ENCODE results near the gene CREB3. TPM values are rescaled to one million over a fixed set of nuclear protein-coding genes. Genes with fewer than 3 reads are reported as not detected.
A peak's percentile ranks its signal among the peaks of the same experiment; 100 is the strongest.

CREB3 gene
- total and polyA plus RNA-seq, 9 of the 15 experiments (the other 6 are each of a cell fraction or from before 2014, with no cell fraction given): 5.7 to 18.3 (median 14.9) TPM

DNA sequence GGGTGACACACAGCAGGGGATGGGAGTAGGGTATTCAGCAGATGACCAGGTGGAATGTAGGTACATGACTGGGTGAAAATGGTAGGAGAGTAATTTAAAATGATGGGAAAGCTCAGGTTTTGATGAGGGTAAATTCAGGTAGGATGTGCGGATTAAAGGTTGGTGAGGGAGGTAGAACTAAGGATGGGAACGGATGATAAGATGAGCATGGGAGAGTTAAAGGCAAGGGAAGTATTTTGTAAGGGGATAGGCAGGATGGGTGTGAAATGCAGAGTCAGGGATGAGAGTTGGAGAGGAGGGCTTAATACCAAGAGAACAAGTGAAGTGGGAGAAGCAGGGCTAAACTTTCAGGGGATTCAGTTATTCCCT is 2.0 kb upstream of the CREB3 start:
- no peak for DNase-seq (ENCODE audit: extremely low read depth in 1 of 4, low spot score in 3 of 4)
- peaks cover 11% of the 10 kb centered on the region; the same call in 1 of the 2 replicates for H4K20me1 ChIP-seq (replicated peaks; ENCODE audit: control insufficient read depth, insufficient read depth, low read length)
- FAIRE-seq: no peak
- CTCF ChIA-PET (ENCODE audit: low intra/inter-chr PET ratio): no interaction called here
- intact Hi-C loops (cut with micrococcal nuclease): loop anchor here (10.0 kb wide), 1 partner anchor 84 kb away; the partner anchor contains the start of genes HINT2 and SPAG8
- no peak overlapping the region for H2AFZ ChIP-seq (ENCODE audit: low read depth, low read length)
- peaks cover 82% of the 10 kb centered on the region for H3K79me2 ChIP-seq (ENCODE audit: control insufficient read depth, insufficient read depth, low read length)
- H3K9me1 ChIP-seq (ENCODE audit: control insufficient read depth, insufficient read depth, low read length): peaks cover 5% of the 10 kb centered on the region
- no peaks in the 10 kb centered on the region for H3K9me3 ChIP-seq (replicated peaks; ENCODE audit: control insufficient read depth, insufficient read depth, low read depth, low read length)
- H3K4me1 ChIP-seq (replicated peaks in 1 of 2; ENCODE audit: control insufficient read depth in 2 of 2, insufficient read depth in 2 of 2, low read length in 2 of 2): peaks cover 40 to 43% of the 10 kb centered on the region in 2 experiments
- H3K27me3 ChIP-seq (ENCODE audit: control insufficient read depth in 2 of 2, insufficient read depth in 2 of 2, low read length in 2 of 2): no peaks in the 10 kb centered on the region
- in situ Hi-C loops (cut with MboI): no loop called here
- H3K27ac ChIP-seq (ENCODE audit: extremely low read depth, low read depth, low read length): peak overlapping the region; percentile 97
- peaks cover 47% of the 10 kb centered on the region; the same call in 2 of the 3 replicates for H3K36me3 ChIP-seq (ENCODE audit: control insufficient read depth, insufficient read depth, low read length)
- peak overlapping the region; percentile 54 to 85; a peak in 3 of 4 replicates for H3K9ac ChIP-seq (ENCODE audit: insufficient read depth in 1 of 2, low read depth in 2 of 2, low read length in 2 of 2)
- ATAC-seq: no peak
- WGBS (ENCODE audit: insufficient coverage, low coverage, missing lambda C conversion rate): 10% methylated on average over 2 of the region's 2 CpGs
- peak overlapping the region; percentile 94 for H3K4me2 ChIP-seq (ENCODE audit: insufficient read depth, low read length)
- POLR2A ChIA-PET: interaction anchor here (0.7 to 2.8 kb wide), 5 partner anchors 13 to 464 kb away, joined by 3 to 13 read pairs (median 3); partner anchors contain the start of genes CCDC107 and RMRP
- BruUV-seq (replicated peaks): no TSS peak
- H3K4me3 ChIP-seq: peak overlapping the region; percentile 85
- TF ChIP-seq KDM5B (IDR thresholded peaks at IDR 0.05; ENCODE audit: insufficient replicate concordance, low read depth, low read length): peak; percentile 9
- TF ChIP-seq, protein P1, sequence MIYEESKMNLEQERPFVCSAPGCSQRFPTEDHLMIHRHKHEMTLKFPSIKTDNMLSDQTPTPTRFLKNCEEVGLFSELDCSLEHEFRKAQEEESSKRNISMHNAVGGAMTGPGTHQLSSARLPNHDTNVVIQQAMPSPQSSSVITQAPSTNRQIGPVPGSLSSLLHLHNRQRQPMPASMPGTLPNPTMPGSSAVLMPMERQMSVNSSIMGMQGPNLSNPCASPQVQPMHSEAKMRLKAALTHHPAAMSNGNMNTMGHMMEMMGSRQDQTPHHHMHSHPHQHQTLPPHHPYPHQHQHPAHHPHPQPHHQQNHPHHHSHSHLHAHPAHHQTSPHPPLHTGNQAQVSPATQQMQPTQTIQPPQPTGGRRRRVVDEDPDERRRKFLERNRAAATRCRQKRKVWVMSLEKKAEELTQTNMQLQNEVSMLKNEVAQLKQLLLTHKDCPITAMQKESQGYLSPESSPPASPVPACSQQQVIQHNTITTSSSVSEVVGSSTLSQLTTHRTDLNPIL (CRISPR knock-in tag; IDR thresholded peaks at IDR 0.05): no peak
- TF ChIP-seq, protein P2, sequence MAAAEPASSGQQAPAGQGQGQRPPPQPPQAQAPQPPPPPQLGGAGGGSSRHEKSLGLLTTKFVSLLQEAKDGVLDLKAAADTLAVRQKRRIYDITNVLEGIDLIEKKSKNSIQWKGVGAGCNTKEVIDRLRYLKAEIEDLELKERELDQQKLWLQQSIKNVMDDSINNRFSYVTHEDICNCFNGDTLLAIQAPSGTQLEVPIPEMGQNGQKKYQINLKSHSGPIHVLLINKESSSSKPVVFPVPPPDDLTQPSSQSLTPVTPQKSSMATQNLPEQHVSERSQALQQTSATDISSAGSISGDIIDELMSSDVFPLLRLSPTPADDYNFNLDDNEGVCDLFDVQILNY (CRISPR knock-in tag; IDR thresholded peaks at IDR 0.05): no peak
- no peak for TF ChIP-seq EGR1 (conservative IDR thresholded peaks at IDR 0.05)
- peak; percentile 41 for TF ChIP-seq BRD9 (IDR thresholded peaks at IDR 0.05; ENCODE audit: low read depth, partially characterized antibody)
- peak; percentile 56 for TF ChIP-seq POLR2A (conservative IDR thresholded peaks at IDR 0.05)
- TF ChIP-seq, protein P3, sequence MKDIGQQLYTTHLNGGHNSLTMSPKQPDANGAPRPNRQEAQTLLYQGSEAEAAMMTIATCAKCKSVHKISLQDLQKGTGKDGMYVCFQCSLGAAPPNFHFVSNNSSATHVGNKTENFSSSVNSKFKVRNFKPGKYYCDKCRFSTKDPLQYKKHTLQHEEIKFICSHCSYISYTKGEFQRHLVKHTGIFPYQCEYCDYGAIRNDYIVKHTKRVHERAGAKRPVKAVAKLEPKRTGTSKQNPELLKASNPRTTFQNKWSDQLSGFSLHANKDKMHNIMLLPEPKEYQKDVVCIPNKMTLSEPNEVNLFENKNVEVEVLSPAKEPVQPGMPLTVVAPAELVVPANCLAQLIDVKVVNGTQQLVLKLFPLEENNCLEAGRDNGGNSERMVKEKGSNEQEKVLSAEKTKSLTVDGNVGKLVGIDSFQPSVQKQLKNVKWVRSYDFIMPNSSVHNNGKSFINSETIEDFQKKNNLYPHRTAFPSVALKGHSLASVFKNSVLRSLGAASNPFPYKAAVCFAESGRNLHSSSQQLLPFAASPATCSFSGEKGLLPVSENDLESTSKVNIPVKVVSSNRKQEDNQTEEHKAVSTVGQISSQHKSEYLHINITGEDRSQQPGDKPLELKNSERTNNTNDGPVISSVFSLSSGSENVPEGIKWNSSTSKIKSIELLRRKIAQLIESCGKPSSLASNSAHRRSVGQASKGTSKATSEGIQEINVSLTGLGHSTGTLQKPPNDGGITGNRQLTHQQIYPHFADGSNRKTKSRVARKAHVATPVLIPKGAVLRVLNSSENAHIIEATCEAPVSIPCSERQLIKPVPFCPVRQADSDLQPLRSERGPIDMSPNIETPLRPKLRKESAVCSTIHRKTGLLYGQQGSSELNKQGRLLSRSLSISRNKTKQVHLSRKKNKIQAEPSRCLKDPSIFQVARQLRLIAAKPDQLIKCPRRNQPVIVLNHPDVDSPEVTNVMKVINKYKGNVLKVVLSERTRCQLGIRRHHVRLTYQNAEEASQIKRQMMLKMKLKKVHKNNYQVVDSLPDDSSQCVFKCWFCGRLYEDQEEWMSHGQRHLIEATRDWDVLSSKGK (CRISPR knock-in tag; IDR thresholded peaks at IDR 0.05): no peak
- TF ChIP-seq SMARCC2 (IDR thresholded peaks at IDR 0.05; ENCODE audit: low read depth): no peak
- TF ChIP-seq POLR2B (IDR thresholded peaks at IDR 0.05; ENCODE audit: low read depth, partially characterized antibody): peak; percentile 49
- TF ChIP-seq, protein P4, sequence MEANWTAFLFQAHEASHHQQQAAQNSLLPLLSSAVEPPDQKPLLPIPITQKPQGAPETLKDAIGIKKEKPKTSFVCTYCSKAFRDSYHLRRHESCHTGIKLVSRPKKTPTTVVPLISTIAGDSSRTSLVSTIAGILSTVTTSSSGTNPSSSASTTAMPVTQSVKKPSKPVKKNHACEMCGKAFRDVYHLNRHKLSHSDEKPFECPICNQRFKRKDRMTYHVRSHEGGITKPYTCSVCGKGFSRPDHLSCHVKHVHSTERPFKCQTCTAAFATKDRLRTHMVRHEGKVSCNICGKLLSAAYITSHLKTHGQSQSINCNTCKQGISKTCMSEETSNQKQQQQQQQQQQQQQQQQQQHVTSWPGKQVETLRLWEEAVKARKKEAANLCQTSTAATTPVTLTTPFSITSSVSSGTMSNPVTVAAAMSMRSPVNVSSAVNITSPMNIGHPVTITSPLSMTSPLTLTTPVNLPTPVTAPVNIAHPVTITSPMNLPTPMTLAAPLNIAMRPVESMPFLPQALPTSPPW (CRISPR knock-in tag; IDR thresholded peaks at IDR 0.05): no peak
- 0 out of 4 replicates have a peak, but pooled peaks of 1 of the 2 experiments have one; percentile 15 for TF ChIP-seq HDAC1 (IDR thresholded peaks at IDR 0.05)
- TF ChIP-seq ESRRB (CRISPR knock-in tag; IDR thresholded peaks at IDR 0.05; ENCODE audit: borderline replicate concordance): no peak
- 0 out of 2 replicates have a peak, but pooled peaks have one; percentile 51 for TF ChIP-seq YBX1 (IDR thresholded peaks at IDR 0.05)
- no peak for TF ChIP-seq MYC (IDR thresholded peaks at IDR 0.05; ENCODE audit: low read depth, low read length)
- TF ChIP-seq MYC (CRISPR knock-in tag; IDR thresholded peaks at IDR 0.05; ENCODE audit: borderline replicate concordance, low read depth): no peak
